NCI-H2171 treated with DMSO at 0.1 percent for 48 hours (cell line): ENCODE measurements around the gene C9.
"Not testable (repeated sequence)": the region's sequence is repeated elsewhere in the genome, so short reads cannot be mapped to it uniquely, and the experiment has no call there.

Experiments used
- DNase-seq: peaks from one replicate; lab custom pipeline; 2025; lab: John Stamatoyannopoulos, UW

C9 gene

DNA sequence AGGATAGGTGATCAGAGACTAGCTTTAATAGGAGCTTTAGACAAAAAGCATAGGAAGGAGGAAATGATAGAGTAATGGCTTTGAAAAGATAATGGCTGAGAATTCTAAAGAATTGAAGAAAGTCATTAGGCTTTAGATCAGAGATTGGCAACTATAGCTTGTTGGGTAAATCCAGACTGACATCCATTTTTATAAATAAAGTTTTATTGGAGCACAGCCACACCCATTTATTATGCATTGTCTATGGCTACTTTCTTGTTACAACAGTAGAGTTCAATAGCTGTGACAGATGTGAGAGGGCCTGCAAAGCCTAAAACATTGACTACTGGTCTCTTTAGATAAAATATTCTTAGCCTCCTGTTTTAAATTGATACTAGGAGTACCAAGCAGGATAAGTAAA is 104.2 kb downstream of the C9 start:
- DNase-seq = no peak

DNA sequence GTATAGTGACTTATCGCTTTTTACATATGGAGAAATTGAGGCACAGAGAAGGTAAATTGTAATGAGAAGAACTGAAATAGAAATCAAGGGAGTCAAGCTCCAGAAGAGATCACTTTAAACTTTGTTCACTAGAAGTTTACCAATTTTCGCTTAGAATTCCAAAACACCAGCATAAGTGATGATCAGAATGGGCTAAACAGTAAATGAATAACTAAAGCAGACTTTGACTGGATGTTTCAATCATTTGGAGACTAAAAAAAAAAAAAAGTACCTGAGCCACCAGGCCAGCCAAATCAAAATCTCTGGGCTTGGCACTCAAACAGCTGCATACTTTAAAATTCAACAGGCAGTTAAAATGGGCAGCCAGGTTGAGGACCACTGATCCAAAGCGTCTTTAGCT is 106.7 kb downstream of the C9 start:
- DNase-seq = no peak

- DNase-seq = no peak
Observed at GRCh38 chr5:39256477-39257235, 107.6 kb downstream of the C9 start.

- no peak for DNase-seq
Observed at GRCh38 chr5:39255406-39255805, 108.9 kb downstream of the C9 start.

GRCh38 chr5:39254671-39255070 is 109.6 kb downstream of the C9 start:
- no peak for DNase-seq

DNA sequence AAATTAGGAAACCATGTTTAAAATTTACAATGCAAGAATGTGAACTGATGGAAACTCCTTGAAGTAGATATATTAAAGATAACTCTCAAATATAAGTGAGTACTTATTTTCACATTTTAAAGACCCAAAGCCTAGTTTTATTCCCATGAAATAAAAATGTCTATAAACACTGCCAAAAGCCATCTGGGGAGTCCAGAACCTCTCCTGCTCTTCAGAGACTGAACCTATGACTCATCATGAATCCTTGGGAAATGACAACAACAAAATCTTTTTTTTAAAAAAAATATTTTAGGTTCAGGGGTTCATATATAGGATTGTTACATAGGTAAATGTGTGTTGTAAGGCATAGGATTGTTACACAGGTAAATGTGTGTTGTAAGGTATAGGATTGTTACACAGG is 111.1 kb downstream of the C9 start:
- DNase-seq = no peak

DNA sequence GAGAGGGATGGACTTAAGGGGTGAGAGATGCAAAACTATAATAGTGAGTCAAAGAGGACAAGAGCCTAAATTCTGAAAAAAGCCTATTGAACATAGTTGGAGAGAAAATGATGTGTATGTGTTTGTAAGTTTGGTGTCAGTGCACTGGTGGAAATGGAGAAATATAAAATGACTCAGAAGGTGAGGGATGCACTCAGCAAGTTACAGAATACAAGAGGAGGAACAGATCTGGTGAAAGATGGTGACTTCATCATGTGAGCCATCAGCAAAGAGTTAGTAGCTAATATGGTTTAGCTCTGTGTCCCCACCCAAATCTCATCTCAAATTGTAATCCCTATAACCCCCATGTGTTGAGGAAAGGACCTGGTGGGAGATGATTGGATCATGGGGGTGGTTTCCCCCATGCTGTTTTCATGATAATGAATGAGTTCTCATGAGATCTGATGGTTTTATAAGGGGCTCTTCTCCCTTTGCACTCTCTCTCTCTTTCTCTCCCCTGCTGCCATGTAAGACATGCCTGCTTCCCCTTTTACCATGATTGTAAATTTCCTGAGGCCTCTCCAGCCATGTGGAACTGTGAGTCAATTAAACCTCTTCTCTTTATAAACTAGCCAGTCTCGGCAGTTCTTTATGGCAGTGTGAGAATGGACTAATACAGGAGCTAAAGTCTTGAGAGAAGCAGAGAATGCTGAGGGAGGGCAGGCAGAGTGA is 114.6 kb downstream of the C9 start:
- no peak for DNase-seq

DNA sequence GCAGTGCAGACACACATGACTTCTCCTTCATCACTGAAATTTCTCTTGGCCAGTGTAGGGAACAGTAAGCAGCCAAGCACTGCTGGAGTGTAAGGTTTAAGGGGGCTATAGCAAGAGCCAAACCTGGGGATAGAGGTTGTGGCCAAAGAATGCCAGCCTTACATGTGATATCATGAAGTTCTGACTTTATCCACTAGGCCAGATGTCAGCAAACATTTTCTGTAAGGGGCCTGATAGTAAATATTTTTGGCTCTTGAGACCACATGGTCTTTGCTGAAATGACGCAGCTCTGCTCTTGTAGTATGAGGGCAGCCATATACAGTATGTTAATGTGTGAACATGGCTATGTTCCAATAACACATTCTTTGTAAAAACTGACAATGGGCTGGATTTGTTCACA is 115.2 kb downstream of the C9 start:
- DNase-seq = no peak

DNA sequence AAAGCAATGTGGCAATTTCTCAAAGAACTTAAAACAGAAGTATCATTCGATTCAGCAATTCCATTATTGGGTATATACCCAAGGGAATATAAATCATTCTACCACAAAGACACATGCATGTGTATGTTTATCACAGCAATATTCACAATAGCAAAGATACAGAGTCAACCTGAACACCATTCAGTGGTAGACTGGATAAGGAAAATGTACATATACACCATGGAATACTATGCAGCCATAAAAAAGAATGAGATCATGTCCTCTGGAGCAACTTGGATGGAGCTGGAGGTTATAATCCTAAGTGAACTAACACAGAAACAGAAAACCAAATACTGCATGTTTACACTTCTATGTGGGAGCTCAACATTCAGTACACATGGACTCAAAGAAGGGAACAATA is 123.5 kb downstream of the C9 start:
- no peak for DNase-seq

GRCh38 chr5:39238366-39239105 is 125.8 kb downstream of the C9 start:
- no peak for DNase-seq

DNA sequence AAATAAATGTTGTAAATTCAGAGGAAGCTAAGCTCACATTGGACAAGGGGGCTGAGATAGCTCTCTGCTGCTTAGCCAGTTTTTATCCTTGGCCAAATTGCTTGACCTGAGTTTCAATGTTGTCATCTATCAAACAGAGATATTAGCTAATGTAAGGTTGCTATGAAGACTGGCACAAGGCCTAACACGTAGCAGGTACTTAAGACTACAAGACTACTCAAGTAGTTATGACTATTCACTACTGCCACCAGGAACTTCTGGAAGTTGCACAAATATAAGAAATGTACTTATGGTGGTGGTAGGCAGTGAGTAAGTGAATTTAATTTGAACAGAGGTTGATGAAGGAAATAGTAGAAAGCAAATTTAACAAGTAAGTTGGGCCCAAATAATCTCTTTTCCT is 127.6 kb downstream of the C9 start:
- no peak for DNase-seq

- DNase-seq = no peak
Observed at GRCh38 chr5:39235648-39236047, 128.6 kb downstream of the C9 start.

GRCh38 chr5:39234494-39234893 is 129.8 kb downstream of the C9 start:
- not testable (repeated sequence) for DNase-seq
